ENCODE measurements around the gene CACNA1H. TPM values are rescaled to one million over a fixed set of nuclear protein-coding genes. Genes with fewer than 3 reads are reported as not detected.
"Not testable (repeated sequence)": the region's sequence is repeated elsewhere in the genome, so short reads cannot be mapped to it uniquely, and the experiment has no call there.

The CACNA1H gene
- polyA plus RNA-seq, 4 donors = 17.1 to 31.1 (median 18.5) TPM

DNA sequence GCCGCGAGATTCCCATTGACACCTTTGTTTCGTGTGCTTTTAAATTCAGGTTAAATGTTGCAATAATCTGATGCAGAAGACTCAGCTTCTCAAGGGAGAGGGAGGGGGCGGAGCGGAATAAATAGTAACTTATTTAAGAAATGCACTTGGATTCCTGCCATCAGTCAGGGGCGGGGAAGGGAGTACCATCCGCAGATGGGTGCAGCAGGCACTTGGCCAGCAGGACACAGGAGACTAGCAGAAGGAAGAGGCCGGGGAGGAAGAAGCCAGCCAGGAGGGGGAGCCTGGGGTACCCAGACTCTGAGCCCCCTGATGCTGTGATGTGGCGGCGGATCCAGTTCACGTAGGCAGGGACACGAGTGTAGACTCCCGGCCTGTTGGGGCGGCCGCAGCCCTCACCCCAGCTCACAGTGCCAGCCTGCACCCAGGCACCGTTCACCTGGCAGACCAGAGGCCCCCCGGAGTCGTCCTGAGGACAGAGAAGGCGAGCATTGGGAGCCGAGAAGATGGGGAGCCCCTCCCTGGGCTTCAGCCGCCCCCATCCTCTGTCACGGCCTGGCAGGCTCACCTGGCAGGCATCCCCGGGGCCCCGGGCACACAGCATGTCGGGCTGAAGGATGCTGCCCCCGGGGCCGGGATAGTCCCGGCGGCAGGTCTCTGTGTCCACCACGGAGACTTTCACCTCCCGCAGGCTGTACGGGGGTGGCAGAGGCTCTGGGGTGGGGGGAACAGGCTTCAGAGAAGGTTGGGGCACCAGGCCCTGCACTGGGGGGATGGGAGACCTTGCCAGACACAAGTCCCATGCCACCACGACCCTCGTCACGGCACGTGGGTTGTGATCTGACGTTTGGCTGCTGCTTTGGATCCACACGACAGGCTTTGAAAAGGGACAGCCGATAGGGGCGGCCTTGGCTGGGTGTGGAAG is 69.0 kb downstream of the CACNA1H start:
- DNase-seq (ENCODE audit: low read depth in 4 of 4, low spot score in 3 of 4) = no peak

DNA sequence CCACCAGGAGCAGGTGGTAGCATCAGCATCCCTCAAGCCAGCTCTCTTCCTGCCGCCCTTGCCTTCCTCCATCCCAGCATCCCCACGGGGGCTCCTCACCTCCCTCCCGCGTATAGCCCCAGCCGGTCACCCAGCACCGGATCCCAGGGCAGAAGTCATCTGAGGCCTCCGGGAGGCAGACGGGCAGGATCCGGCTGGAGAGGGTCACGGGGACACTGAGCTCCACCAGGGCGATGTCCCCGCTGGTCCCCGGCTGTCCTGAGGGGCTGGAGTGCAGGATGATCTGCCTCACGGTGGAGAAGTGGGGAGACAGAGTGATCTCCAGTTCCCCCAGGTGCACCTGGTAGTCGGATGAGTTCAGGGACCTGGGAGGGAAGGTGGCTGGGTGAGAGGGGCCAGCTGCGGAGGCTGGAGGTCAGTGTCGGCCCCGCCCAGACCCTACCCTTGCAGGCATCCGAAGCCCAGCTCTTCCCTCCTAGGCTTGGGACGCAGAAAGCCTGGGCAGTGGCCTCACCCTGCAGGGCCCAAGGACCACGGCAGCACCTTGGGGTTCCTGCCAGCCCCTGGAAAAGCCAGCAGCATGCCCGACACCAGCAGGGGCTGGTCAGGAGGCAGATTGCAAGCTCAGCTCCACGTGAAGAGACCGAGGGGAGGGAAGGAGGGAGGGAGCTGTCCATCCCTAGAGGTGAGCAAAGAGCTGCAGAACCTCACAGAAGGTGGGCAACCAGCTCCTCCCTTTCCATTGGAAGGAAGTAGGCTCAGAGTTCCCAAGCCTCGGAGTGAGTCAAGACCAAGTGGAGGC is 69.8 kb downstream of the CACNA1H start:
- DNase-seq (ENCODE audit: low read depth in 4 of 4, low spot score in 3 of 4) = no peak

GRCh38 chr16:1223355-1224214 is 70.7 kb downstream of the CACNA1H start:
- DNase-seq (ENCODE audit: low read depth in 4 of 4, low spot score in 3 of 4) = no peak

- DNase-seq (ENCODE audit: low read depth in 4 of 4, low spot score in 3 of 4) = no peak
These were observed 71.7 kb downstream of the CACNA1H start for GRCh38 chr16:1224558-1224957.

DNA sequence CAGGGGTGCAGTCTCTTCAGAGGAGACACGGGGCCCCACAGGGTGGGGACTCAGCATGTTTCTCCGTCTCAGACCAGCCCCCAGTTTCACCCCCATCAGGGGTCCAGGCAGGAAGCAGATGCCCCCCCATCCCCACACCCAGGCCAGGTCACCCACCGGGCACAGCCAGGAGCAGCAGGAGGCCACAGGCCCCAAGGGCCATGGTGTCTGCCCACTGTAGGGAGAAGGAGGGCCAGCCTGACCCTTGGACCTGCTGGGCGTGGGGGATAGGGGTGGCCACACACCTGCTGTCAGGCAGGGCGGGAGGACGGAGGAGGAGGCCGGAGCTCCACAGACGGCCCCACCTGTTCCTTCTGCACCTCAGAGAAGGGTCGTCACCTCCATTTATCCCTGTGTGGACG is 72.1 kb downstream of the CACNA1H start, which contains the start of gene TPSG1:
TSS of gene TPSG1 (minus strand) at position 218 of the 401 bp plus-strand sequence. CDS start at position 202, 16 bp downstream.
- DNase-seq (ENCODE audit: low read depth in 4 of 4, low spot score in 3 of 4) = no peak

GRCh38 chr16:1225728-1226311 is 72.9 kb downstream of the CACNA1H start:
- not testable (repeated sequence) for DNase-seq (ENCODE audit: low read depth in 4 of 4, low spot score in 3 of 4)

- not testable (repeated sequence) for DNase-seq (ENCODE audit: low read depth in 4 of 4, low spot score in 3 of 4)
These were observed 73.8 kb downstream of the CACNA1H start for GRCh38 chr16:1226692-1227091.

GRCh38 chr16:1228227-1228626 is 75.3 kb downstream of the CACNA1H start:
- DNase-seq (ENCODE audit: low read depth in 4 of 4, low spot score in 3 of 4) = not testable (repeated sequence)

DNA sequence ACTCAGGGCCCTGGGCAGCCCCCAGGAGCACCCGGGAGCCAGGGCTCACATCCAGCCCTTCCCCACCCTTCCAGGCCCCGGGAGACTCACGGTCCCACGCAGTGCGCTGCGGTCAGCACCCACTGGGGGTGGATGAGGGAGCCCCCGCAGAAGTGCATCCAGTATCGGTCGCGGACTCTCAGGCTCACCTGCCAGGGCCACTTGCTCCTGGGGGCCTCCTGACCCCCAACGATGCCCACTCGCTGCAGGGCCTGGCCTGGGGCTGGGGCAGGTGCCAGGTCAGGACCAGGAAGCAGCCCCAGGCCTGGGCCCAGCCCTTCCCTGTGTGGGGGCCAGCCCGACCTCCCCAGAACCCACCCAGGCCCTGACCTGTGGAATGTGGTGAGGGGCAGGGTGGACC is 76.6 kb downstream of the CACNA1H start:
- not testable (repeated sequence) for DNase-seq (ENCODE audit: low read depth in 4 of 4, low spot score in 3 of 4)

DNA sequence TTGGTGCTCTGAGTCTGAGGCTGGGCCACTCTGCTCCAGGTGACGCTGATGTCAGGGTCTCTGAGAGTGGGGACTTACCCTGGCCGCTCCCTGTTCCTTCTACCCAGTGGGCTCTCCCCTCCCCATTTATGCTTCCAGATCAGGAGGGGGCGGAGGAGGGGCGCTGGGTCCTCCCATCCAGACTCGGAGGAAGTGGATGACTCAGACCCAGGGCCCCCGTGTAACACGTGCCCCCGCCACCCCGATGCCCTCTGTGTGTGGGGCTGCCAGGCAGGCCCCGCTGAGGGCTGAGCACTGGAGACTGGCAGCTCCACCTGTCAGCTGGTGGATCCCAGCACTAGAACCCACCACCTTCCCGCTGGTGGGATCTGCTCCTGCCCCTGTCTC is 77.2 kb downstream of the CACNA1H start, which contains the start of gene TPSB2:
TSS of gene TPSB2 (minus strand) at position 101 of the 387 bp plus-strand sequence. CDS start 233 bp downstream, outside the sequence.
- DNase-seq (ENCODE audit: low read depth in 4 of 4, low spot score in 3 of 4) = not testable (repeated sequence)

DNA sequence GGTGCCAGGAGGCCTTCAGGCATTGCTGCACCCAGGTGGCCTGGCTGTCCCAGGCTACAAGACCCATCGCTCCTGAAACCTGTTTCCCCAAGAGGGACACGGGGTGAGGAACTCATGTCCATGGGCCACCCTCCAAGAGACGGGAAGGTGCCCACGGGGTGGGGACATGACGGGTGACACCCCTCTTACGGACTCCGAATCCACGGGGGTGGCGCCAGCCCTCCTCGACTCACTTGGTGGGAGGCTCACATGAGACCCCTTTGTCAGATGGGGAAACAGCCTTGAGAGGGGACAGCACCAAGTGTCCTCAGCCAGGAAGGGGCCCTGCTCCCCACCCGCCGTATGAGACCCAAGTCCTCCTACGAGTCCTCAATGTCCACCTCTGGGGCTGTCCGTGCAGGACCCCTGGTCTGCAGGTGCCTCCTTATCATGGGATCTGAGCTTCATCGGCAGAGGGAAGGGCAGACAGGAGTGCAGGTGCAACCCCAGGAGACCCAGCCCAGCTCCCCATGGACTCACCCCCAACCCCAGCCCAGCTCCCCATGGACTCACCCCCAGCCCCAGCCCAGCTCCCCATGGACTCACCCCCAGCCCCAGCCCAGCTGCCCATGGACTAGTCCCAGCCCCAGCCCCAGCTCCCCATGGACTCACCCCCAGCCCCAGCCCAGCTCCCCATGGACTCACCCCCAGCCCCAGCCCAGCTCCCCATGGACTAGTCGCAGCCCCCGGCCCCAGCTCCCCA is 77.7 kb downstream of the CACNA1H start:
- not testable (repeated sequence) for DNase-seq (ENCODE audit: low read depth in 4 of 4, low spot score in 3 of 4)

DNA sequence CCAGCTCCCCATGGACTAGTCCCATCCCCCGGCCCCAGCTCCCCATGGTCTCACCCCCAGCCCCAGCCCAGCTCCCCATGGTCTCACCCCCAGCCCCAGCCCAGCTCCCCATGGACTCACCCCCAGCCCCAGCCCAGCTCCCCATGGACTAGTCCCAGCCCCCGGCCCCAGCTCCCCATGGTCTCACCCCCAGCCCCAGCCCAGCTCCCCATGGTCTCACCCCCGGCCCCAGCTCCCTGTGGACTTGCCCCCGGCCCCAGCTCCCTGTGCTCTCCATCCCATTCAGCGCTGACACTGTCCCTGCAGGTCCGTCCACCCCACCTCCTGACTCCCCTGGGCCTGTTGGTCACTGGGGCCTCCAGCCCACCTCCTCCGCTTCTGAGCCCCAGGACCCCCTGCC is 78.4 kb downstream of the CACNA1H start:
- not testable (repeated sequence) for DNase-seq (ENCODE audit: low read depth in 4 of 4, low spot score in 3 of 4)

DNA sequence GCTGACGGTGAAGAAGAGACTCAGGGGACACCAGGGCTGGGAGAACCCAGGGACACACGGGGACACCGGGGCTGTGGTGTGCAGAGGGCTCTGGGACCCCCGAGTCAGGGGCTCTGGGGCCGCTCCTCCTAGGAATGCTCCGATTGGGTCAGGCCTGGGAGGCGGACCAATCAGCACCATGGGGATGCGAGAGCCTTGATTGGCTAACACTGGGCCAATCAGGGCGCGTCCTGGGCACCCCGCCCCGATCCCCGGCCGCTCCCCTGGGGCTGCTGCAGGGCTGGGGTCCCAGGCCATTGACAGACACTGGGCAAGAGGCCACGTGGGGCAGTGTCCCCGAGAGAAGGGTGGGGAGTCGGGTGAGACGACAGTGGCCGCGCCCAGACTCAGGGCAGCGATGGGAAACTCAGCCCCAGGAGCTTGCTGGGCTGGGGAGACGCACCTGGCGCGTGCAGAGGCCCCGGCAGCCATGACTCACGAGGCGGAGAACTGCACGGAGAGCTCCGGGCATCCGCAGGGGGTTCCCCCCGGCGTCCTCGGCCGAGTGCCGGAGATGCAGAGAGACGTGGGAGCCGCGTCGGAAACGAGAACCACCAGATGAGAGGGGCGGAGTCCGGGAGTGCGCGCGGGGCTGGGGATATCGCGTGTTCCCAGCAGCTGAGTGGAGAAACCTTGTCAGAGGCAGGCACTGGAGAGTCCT is 79.3 kb downstream of the CACNA1H start:
- DNase-seq (ENCODE audit: low read depth in 4 of 4, low spot score in 3 of 4) = not testable (repeated sequence)

DNA sequence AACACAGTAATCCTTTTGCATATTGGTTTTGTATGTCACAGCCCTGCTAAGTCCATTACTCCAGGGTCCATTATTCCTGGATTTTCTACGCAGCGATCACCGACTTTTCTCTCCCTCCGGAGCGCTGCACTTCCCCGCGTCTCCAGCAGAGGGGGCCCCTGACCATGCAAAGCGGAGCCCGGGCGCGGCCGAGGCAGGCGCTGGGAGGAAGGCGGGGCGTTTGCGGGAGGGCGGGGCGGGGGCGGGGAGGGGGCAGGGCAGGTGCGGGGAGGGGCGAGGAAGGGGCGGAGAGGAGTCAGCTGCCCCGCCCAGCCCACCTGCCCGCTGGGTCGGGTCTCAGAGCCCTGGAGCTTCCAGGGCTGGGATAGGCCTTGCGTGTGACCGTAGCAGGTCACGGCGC is 83.8 kb downstream of the CACNA1H start:
- DNase-seq (ENCODE audit: low read depth in 4 of 4, low spot score in 3 of 4) = not testable (repeated sequence)

GRCh38 chr16:1237990-1238389 is 85.1 kb downstream of the CACNA1H start:
- no peak for DNase-seq (ENCODE audit: low read depth in 4 of 4, low spot score in 3 of 4)

DNA sequence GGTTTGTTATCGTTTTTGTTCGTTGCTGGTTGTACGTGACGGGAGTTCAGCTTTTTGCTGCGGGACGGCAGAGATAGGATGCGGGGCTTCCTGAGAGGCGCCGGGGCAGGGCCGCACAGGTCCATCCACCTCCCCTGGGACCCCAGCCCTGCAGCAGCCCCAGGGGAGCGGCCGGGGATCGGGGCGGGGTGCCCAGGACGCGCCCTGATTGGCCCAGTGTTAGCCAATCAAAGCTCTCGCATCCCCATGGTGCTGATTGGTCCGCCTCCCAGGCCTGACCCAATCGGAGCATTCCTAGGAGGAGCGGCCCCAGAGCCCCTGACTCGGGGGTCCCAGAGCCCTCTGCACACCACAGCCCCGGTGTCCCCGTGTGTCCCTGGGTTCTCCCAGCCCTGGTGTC is 86.0 kb downstream of the CACNA1H start:
- DNase-seq (ENCODE audit: low read depth in 4 of 4, low spot score in 3 of 4) = not testable (repeated sequence)

GRCh38 chr16:1239575-1239974 is 86.7 kb downstream of the CACNA1H start:
- not testable (repeated sequence) for DNase-seq (ENCODE audit: low read depth in 4 of 4, low spot score in 3 of 4)

GRCh38 chr16:1240436-1240835 is 87.5 kb downstream of the CACNA1H start, which contains the start of gene TPSAB1:
TPSAB1 (plus strand) TSS chr16:1240705; CDS start chr16:1240939, 234 bp downstream.
- not testable (repeated sequence) for DNase-seq (ENCODE audit: low read depth in 4 of 4, low spot score in 3 of 4)
